ENCODE measurements around the gene RAPH1.
"Not testable (repeated sequence)": the region's sequence is repeated elsewhere in the genome, so short reads cannot be mapped to it uniquely, and the experiment has no call there.

RAPH1 gene

GRCh38 chr2:203510941-203511305, 24.2 kb downstream of the RAPH1 start:
- POLR2A ChIA-PET (ENCODE audit: low non-redundant PET), result no interaction called here
- no peak for TF ChIP-seq CTCF (conservative IDR thresholded peaks at IDR 0.05; ENCODE audit: low read depth)
- no peak for DNase-seq (ENCODE audit: low spot score)
- H3K27ac ChIP-seq, result no peak overlapping the region
- CTCF ChIA-PET, result interaction anchor here (0.5 kb wide), 1 partner anchor 303 kb away, joined by 6 read pairs; no protein-coding TSS in a partner anchor

GRCh38 chr2:203510256-203510940, 24.7 kb downstream of the RAPH1 start:
- POLR2A ChIA-PET (ENCODE audit: low non-redundant PET), result no interaction called here
- CTCF ChIA-PET, result interaction anchor here (0.6 kb wide), 1 partner anchor 230 kb away, joined by 3 read pairs; no protein-coding TSS in a partner anchor
- DNase-seq (ENCODE audit: low spot score), result no peak
- no peak for TF ChIP-seq CTCF (conservative IDR thresholded peaks at IDR 0.05; ENCODE audit: low read depth)
- no peak overlapping the region for H3K27ac ChIP-seq

DNA sequence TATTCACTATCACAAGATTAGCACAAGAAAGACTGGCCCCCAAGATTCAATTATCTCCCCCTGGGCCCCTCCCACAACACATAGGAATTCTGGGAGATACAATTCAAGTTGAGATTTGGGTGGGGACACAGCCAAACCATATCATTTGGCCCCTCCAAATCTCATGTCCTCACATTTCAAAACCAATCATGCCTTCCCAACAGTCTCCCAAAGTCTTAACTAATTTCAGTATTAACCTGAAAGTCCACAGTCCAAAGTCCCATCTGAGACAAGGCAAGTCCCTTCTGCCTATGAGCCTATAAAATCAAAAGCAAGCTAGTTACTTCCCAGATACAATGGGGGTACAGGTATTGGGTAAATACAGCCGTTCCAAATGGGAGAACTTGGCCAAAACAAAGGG, 31.6 kb downstream of the RAPH1 start:
- DNase-seq (ENCODE audit: low spot score); CTCF ChIA-PET; POLR2A ChIA-PET (ENCODE audit: low non-redundant PET): not testable (repeated sequence)

DNA sequence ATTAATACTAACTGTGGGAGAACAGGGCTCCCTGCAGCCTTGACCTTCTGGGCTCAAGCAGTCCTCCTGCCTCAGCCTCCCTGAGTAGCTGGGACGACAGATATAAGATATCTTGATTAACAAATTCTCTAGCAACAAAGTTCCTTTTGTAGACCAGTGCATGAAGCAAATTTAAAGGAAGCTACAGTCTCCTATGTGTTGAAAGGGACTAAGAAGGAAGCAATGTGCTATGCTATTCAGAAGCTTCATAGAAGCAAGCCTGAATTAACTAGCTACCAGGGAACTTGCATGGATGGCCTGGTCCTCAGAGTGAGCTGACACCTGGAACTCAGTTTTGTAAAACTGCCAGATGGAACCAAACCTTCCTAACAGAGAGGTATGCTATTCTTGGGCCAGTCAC, 33.2 kb downstream of the RAPH1 start:
- no peak for DNase-seq (ENCODE audit: low spot score)
- CTCF ChIA-PET, result interaction anchor here (1.0 kb wide), 1 partner anchor 9 kb away, joined by 10 read pairs; no protein-coding TSS in a partner anchor
- no peak for TF ChIP-seq CTCF (conservative IDR thresholded peaks at IDR 0.05; ENCODE audit: low read depth)
- H3K27ac ChIP-seq, result no peak overlapping the region
- POLR2A ChIA-PET (ENCODE audit: low non-redundant PET), result no interaction called here

More for the DNA sequence above, 31.6 kb downstream of the RAPH1 start:
- H3K27ac ChIP-seq, result not testable (repeated sequence)

GRCh38 chr2:203500951-203501350, 34.1 kb downstream of the RAPH1 start:
- ChIA-PET CTCF (interaction anchor here (1.0 kb wide), 1 partner anchor 9 kb away, joined by 10 read pairs; no protein-coding TSS in a partner anchor), POLR2A (ENCODE audit: low non-redundant PET) (no interaction called here)

GRCh38 chr2:203500297-203500696, 34.8 kb downstream of the RAPH1 start:
- DNase-seq (ENCODE audit: low spot score), result no peak
- ChIA-PET POLR2A (ENCODE audit: low non-redundant PET) (no interaction called here), CTCF (no interaction called here)
- TF ChIP-seq CTCF (conservative IDR thresholded peaks at IDR 0.05; ENCODE audit: low read depth), result no peak
- no peak overlapping the region for H3K27ac ChIP-seq

More at GRCh38 chr2:203500951-203501350, 34.1 kb downstream of the RAPH1 start:
- no peak for TF ChIP-seq CTCF (conservative IDR thresholded peaks at IDR 0.05; ENCODE audit: low read depth)
- H3K27ac ChIP-seq, result no peak overlapping the region
- DNase-seq (ENCODE audit: low spot score), result no peak

- no peak overlapping the region for H3K27ac ChIP-seq
- no peak for TF ChIP-seq CTCF (conservative IDR thresholded peaks at IDR 0.05; ENCODE audit: low read depth)
- CTCF ChIA-PET, result interaction anchor here (0.6 kb wide), 1 partner anchor 449 kb away, joined by 6 read pairs; no protein-coding TSS in a partner anchor
- POLR2A ChIA-PET (ENCODE audit: low non-redundant PET), result no interaction called here
- DNase-seq (ENCODE audit: low spot score), result peak; percentile 84
Measured at GRCh38 chr2:203498161-203498560, 36.9 kb downstream of the RAPH1 start.

Data from RWPE1 (cell line).